Immature natural killer cell (primary cell): ENCODE results near the gene DDX47. TPM values are rescaled to one million over a fixed set of nuclear protein-coding genes. Genes with fewer than 3 reads are reported as not detected.
A peak's percentile ranks its signal among the peaks of the same experiment; 100 is the strongest.
"Not testable (repeated sequence)": the region's sequence is repeated elsewhere in the genome, so short reads cannot be mapped to it uniquely, and the experiment has no call there.

Experiments used
- DNase-seq, 3 donors: peaks; one replicate each; pipeline ENCODE4 v3.0.0; 2022; ENCODE audit warnings: mixed read lengths in 1 of 3
- H3K27ac Mint-ChIP-seq, 6 donors: one replicate each; pipeline ENCODE4 v1.8.0; 2020; ENCODE audit warnings: mixed read lengths in 6 of 6, mild to moderate bottlenecking in 5 of 6, inconsistent platforms in 4 of 6, moderate library complexity in 3 of 6
- H3K27me3 Mint-ChIP-seq, 3 donors: one replicate each; pipeline ENCODE4 v1.8.0; 2020 to 2021; ENCODE audit warnings: low read depth in 3 of 3, mild to moderate bottlenecking in 3 of 3, mixed read lengths in 3 of 3, moderate library complexity in 3 of 3, inconsistent platforms in 1 of 3
- H3K36me3 Mint-ChIP-seq, 3 donors: one replicate each; pipeline ENCODE4 v1.8.0; 2020; ENCODE audit warnings: mixed read lengths in 3 of 3, inconsistent platforms in 2 of 3, mild to moderate bottlenecking in 2 of 3
- H3K4me1 Mint-ChIP-seq, 2 donors: one replicate each; pipeline ENCODE4 v1.8.0; 2020; ENCODE audit warnings: inconsistent platforms in 2 of 2, mild to moderate bottlenecking in 2 of 2, mixed read lengths in 2 of 2, moderate library complexity in 1 of 2
- H3K4me3 Mint-ChIP-seq, 5 donors: one replicate each; pipeline ENCODE4 v1.8.0; 2020; ENCODE audit warnings: mild to moderate bottlenecking in 5 of 5, mixed read lengths in 5 of 5, inconsistent platforms in 3 of 5, moderate library complexity in 3 of 5
- H3K9me3 Mint-ChIP-seq, 6 donors: one replicate each; pipeline ENCODE4 v1.8.0; 2020; ENCODE audit warnings: mild to moderate bottlenecking in 6 of 6, mixed read lengths in 6 of 6, inconsistent platforms in 4 of 6, moderate library complexity in 3 of 6
- polyA plus RNA-seq, 3 donors: library from polyadenylated mRNA; unstranded; fragments of 300-500 nt; fragmentation: Illumina TruSeq; gene quantifications; one replicate each; pipeline ENCODE4 v1.2.3, GENCODE V29; 2021

DDX47 gene
- polyA plus RNA-seq, 3 donors from 2014 or later, result 39.3 to 62.7 (median 51.1) TPM

DNA sequence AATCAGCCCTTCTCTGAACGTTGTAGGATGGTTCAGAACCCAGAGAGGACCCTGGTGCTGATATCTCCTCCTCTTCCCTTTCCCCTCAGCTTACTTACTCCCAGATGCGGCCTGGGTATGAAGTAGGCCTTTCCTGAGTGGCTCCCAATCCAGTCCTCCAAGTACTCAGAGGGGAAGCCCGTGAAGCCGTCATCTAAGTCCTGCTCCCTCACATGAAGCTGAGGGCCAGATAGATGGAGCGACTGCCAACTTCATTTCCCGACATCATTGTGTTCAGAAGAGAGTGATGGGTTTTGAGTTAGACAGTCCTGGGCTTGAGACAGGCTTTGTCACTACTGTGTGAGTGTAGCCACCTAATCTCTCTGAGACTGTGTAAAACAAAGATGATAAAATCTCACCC lies 25.0 kb upstream of the DDX47 start:
- Mint-ChIP-seq H3K27me3 (peaks cover 0 to 3% (median 0%) of the 10 kb centered on the region in 3 donors), H3K4me1 (peaks cover 21 to 27% of the 10 kb centered on the region in 2 donors), H3K36me3 (no peaks in the 10 kb centered on the region), H3K9me3 (no peaks in the 10 kb centered on the region), H3K27ac (peak overlapping the region in 2 of 6 donors; percentile 75 to 85), H3K4me3 (peak overlapping the region; percentile 70 to 90 (median 86))
- DNase-seq, result no peak

DNA sequence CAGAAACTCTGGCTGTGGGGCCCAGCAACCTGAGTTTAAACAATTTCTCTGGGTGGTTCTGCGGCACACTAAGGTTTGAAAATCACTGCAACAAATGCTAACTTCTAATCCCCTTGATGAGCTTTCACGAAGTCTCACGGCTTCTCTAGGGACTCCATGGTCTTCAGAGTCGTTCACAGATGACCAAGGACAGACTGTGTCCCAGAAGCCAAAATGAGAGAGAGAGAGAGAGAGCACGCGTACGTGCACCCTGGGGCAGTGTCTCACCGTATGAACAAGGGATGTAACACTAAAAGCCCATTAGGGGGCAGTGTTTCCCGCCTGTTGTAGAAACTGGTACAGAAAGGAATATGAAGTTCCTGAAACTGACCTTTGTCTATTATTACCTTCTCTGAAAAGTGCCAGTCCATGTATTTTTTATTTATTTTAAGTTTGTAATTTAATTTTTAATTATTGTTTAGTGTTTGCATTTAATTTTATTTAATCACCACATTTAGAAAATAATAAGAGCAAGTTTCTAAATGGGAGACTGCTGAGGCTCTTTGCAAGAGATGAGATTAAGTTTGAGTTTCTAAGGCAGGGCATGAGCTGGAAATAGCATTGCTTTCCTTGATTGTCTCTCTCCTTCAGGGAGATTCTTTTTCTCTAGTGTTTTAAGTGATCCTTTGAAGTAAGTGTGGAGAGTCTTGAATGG lies 24.3 kb upstream of the DDX47 start:
- H3K27me3 Mint-ChIP-seq, result peaks cover 0 to 3% (median 0%) of the 10 kb centered on the region in 3 donors
- H3K4me1 Mint-ChIP-seq, result peaks cover 21 to 27% of the 10 kb centered on the region in 2 donors
- peak overlapping the region; percentile 74 to 90 (median 85) for H3K4me3 Mint-ChIP-seq
- DNase-seq, result peak; percentile 58 to 69 (median 62)
- H3K9me3 Mint-ChIP-seq, result no peaks in the 10 kb centered on the region
- H3K27ac Mint-ChIP-seq, result peak overlapping the region; percentile 49 to 95 (median 74)
- H3K36me3 Mint-ChIP-seq, result no peaks in the 10 kb centered on the region

DNA sequence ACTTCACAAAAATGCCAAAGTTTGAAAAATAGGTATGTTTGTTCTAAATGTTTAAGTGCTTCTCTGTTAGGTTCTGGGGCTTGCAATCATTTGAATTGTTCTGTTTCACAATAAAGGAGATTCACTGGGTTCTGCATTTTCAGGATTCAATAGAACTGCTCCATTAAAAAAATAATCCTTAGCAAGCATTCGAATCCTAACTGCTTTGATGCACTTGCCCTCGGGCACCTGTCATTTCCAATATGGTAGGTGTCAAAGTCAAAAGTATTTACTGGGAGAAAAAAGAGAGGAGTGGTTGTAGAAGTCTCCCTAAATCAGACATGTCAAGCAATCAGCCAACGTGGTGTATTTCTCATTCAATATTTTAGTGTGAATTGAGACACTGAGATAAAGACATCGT lies 22.2 kb upstream of the DDX47 start:
- Mint-ChIP-seq H3K27ac (no peak overlapping the region), H3K4me3 (no peak overlapping the region), H3K36me3 (peaks cover 0 to 5% (median 0%) of the 10 kb centered on the region in 3 donors), H3K9me3 (no peaks in the 10 kb centered on the region), H3K4me1 (peaks cover 19 to 24% of the 10 kb centered on the region in 2 donors), H3K27me3 (peaks cover 0 to 3% (median 2%) of the 10 kb centered on the region in 3 donors)
- DNase-seq, result no peak

DNA sequence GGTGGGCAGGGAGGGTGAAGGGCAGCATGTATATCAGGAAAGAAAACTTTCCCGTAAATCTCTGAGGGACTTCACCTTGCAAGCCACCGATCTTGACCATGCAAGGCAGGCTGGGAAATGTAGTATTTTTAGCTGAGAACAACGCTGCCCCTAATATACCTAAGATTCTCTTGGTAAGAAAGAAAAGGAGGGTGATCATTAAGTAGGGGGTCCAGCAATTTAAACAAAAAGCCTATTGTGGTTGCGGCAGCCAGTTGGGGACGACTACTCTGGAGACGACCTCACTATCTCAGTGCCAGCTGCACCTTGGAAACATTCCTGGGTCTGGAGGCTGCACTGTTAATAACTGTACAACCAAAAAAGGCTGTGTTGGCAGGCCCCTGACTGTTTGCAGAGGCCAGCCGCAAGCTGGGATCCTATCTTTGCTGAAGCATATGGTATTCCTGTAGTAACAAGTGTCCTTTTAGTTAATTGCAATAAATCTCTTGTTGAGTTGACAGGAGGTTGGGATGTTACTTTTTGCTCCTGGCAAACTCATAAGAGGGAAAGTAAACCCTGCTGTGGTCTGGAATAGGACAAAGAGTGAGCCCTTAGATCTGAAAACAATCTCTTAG lies 21.3 kb upstream of the DDX47 start:
- no peak overlapping the region for H3K4me3 Mint-ChIP-seq
- no peak overlapping the region for H3K27ac Mint-ChIP-seq
- H3K27me3 Mint-ChIP-seq, result peaks cover 0 to 3% (median 2%) of the 10 kb centered on the region in 3 donors
- no peak for DNase-seq
- peaks cover 0 to 5% (median 0%) of the 10 kb centered on the region in 3 donors for H3K36me3 Mint-ChIP-seq
- peaks cover 15 to 18% of the 10 kb centered on the region in 2 donors for H3K4me1 Mint-ChIP-seq
- no peaks in the 10 kb centered on the region for H3K9me3 Mint-ChIP-seq

DNA sequence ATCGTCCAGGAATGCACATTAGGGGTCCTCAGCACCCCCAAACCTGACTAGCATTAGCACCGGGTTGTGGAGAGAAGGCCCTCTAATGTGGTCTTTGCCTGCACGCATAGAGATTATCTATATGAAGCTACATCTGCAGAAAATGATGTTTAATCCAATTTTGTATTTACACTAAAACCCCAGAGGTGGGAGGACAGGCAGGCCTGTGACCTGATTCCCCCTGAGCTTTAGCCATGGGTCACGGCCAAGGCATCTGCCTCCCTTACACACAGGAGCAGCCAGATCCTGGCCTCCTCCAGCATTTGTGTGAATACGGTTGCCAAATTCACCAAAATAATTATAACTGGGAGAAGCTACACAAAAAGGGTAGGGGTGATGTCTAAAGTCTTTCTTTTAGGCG lies 20.7 kb upstream of the DDX47 start:
- no peak overlapping the region for H3K4me3 Mint-ChIP-seq
- DNase-seq, result no peak
- H3K27ac Mint-ChIP-seq, result no peak overlapping the region
- H3K4me1 Mint-ChIP-seq, result peaks cover 12 to 15% of the 10 kb centered on the region in 2 donors
- no peaks in the 10 kb centered on the region for H3K9me3 Mint-ChIP-seq
- H3K27me3 Mint-ChIP-seq, result peaks cover 0 to 3% (median 2%) of the 10 kb centered on the region in 3 donors
- peaks cover 0 to 5% (median 0%) of the 10 kb centered on the region in 3 donors for H3K36me3 Mint-ChIP-seq

DNA sequence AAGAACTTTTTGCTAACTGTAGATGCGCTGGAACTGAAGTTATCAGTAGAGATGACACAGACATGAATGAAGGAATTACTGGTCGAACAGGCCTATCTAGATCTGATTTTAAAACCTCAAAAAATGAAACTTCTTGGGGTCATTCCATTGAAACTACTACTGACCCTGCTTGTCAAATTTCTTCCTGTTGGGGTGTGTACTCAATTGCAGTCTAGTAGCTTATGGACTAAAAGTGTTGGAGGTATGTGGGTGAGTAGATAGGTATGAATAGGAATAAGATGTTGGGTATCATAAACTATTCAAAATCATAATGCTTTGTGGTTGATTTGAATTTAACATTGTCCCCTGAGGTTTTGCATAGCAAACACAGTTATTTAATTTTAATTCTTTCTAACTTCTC lies 18.5 kb upstream of the DDX47 start:
- Mint-ChIP-seq H3K9me3 (no peaks in the 10 kb centered on the region), H3K4me3 (no peak overlapping the region), H3K36me3 (peaks cover 0 to 5% (median 3%) of the 10 kb centered on the region in 3 donors), H3K27ac (no peak overlapping the region), H3K27me3 (peaks cover 0 to 2% (median 0%) of the 10 kb centered on the region in 3 donors), H3K4me1 (no peaks in the 10 kb centered on the region)
- no peak for DNase-seq

DNA sequence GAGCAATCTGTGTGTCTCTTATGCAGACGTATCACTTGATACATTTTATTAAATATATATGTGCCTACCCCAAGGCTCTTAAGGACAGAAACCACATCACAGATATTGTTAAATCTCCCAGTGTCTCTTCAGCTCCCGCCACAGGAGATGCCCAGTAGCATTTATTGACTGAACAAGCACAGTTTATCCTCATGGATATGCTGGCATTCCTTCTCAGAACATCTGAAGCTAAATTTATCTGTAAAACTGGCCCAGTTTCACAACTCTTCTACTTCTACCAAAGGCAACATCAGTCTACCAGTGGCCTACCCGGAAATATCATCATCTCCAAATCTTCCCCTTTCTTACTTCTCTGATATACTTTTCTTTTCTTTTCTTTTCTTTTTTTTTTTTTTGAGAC lies 17.0 kb upstream of the DDX47 start:
- Mint-ChIP-seq H3K27me3 (peaks cover 0 to 2% (median 0%) of the 10 kb centered on the region in 3 donors), H3K36me3 (peaks cover 0 to 5% (median 3%) of the 10 kb centered on the region in 3 donors), H3K4me1 (no peaks in the 10 kb centered on the region), H3K4me3 (no peak overlapping the region), H3K27ac (no peak overlapping the region), H3K9me3 (no peaks in the 10 kb centered on the region)
- no peak for DNase-seq

DNA sequence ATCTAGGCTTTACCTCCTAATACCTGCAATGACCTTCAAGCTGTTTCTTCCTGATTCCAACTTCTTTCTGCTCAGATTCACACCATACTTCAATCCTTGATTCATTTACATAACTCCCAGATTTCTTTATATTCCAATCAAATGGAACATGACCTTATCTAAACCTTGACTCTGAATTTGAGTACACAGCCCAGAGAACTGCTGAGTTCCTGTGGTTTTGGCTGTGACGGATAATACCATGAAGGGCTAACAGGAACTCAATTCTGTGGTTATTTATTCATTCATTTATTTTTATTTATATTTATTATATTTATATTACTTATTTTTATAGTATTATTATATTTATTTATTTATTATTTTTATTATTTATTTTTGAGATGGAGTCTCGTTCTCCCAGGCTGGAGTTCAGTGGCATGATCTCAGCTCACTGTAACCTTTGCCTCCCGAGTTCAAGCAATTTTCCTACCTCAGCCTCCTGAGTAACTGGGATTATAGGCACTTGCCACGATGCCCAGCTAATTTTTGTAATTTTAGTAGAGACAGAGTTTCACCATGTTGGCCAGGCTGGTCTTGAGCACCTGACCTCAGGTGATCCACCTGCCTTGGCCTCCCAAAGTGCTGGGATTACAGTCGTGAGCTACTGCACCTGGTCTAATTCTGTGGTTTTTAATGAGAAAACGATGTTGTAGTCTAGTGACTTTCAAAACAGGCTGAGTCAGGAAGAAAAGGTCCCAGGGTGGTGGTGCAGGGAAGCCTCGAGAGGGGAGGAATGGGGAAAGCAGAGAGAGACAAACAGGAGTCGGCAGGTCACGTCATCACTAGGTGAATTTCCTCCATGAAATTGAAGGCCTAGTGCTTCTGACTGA lies 16.0 kb upstream of the DDX47 start:
- peaks cover 0 to 2% (median 0%) of the 10 kb centered on the region in 3 donors for H3K27me3 Mint-ChIP-seq
- peaks cover 0 to 5% (median 3%) of the 10 kb centered on the region in 3 donors for H3K36me3 Mint-ChIP-seq
- no peaks in the 10 kb centered on the region for H3K9me3 Mint-ChIP-seq
- no peak overlapping the region for H3K4me3 Mint-ChIP-seq
- H3K27ac Mint-ChIP-seq, result peak overlapping the region in 1 of 6 donors; percentile 2
- no peak for DNase-seq
- no peaks in the 10 kb centered on the region for H3K4me1 Mint-ChIP-seq

DNA sequence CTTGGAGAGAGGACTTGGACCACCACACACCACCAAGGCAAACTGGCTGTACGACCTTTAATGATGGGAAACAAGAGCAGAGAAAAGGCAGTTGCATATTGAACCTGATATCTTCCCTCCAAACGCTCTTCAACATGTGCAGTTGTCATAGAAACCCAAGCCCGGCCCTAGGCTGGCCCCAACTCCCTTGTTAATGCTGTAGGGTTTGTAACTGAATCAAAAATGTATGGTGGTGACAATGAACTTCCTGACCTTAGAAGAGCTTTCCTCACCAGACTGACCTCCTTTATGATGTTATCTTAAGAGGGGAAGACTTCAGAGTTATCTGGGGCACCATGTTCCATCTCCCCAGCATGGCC lies 15.4 kb upstream of the DDX47 start:
- Mint-ChIP-seq H3K4me3 (no peak overlapping the region), H3K4me1 (no peaks in the 10 kb centered on the region), H3K27ac (peak overlapping the region in 1 of 6 donors; percentile 21), H3K27me3 (peaks cover 0 to 2% (median 0%) of the 10 kb centered on the region in 3 donors), H3K36me3 (peaks cover 0 to 5% (median 3%) of the 10 kb centered on the region in 3 donors), H3K9me3 (no peaks in the 10 kb centered on the region)
- DNase-seq, result no peak

DNA sequence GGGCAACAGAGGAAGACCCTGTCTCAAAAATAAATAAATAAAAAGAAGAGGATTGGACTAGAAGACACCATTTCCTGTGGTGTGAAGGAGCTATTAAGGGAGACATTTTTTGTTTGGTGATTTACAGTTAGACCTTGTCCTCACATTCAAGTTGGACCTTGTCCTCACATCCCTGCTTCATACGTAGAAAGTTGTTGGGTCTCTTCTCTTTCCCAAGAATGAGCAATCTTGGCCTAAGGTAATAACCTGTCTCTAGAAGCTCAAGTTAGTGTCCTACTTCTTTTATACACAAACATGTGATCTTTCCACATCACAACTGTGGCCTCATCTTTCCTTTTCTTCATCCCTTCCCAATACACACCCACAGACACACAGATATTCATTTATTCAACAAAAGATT lies 14.7 kb upstream of the DDX47 start:
- Mint-ChIP-seq H3K36me3 (peaks cover 0 to 5% (median 3%) of the 10 kb centered on the region in 3 donors), H3K4me3 (no peak overlapping the region), H3K27me3 (peaks cover 0 to 2% (median 0%) of the 10 kb centered on the region in 3 donors), H3K4me1 (no peaks in the 10 kb centered on the region), H3K9me3 (no peaks in the 10 kb centered on the region), H3K27ac (no peak overlapping the region)
- no peak for DNase-seq

DNA sequence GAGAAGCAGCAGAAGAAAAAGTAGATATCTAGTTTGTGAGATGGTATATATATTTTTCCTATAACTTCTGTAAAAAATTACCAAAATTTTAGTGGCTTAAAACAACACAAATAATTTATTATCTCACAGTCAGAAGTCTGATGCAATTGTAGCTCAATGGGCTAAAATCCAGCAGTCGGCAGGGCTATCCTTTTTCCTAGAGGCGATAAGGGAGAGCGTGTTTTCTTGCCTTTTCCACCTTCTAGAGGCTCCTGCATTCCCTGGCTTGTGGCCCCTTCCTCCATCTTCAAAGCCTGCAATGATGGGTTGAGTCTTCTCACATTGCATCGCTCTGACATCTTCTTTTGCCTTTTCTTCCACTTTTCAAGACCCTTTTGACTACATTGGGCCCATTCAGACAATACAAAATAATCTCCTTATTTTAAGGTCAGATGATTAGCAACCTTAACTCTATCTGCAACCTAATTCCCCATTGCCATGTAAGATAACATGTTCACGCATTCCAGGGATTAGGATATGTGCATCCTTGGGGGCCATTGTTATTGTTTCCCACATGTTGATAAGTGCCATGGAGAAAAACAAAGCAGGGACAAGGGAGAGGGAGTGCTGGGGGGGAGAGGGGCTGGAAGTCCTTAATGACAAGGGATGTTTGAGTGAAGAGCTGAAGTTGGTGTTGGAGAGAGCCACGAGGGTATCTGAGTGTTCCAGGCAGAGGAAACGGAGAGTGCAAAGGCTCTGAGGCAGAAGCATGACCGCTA lies 13.8 kb upstream of the DDX47 start:
- H3K4me3 Mint-ChIP-seq, result no peak overlapping the region
- no peak for DNase-seq
- H3K27me3 Mint-ChIP-seq, result peaks cover 0 to 2% (median 0%) of the 10 kb centered on the region in 3 donors
- no peak overlapping the region for H3K27ac Mint-ChIP-seq
- no peaks in the 10 kb centered on the region for H3K4me1 Mint-ChIP-seq
- H3K36me3 Mint-ChIP-seq, result peaks cover 0 to 5% (median 3%) of the 10 kb centered on the region in 3 donors
- no peaks in the 10 kb centered on the region for H3K9me3 Mint-ChIP-seq

DNA sequence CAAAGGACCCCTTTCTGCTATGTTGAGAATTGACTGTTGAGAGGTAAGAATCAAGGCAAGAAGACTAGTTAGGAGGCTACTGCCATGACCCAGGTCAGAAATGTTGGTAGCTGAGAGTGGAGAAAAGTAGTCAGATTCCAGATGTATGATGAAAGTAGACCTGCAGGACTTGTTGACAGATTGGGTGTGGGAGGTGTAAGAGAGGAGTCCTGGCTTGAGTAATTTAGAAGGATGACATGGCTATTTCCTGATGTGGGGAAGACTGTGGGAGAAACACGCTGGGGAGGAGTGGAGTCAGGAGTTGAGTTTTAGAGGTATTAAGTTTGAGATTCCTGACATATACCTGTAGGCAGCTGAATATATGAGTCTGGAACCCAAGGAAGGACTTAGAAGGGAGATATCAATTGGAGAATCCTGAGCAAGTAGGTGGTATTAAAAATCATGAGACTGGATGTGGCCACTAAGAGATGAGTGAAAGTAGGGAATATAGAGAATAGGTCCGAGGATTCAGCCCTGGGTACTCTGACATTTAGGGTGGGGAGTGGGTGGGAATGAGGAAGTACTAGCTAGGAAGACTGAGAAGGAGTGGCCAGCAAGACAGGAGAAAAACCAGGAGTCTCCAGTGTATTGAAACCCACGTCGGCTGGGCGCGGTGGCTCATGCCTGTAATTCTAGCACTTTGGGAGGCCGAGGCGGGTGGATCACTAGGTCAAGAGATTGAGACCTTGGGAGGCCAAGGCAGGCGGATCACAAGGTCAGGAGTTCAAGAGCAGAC lies 12.6 kb upstream of the DDX47 start:
- Mint-ChIP-seq H3K27ac (no peak overlapping the region), H3K36me3 (peaks cover 0 to 4% (median 3%) of the 10 kb centered on the region in 3 donors), H3K4me1 (no peaks in the 10 kb centered on the region), H3K4me3 (no peak overlapping the region), H3K9me3 (no peaks in the 10 kb centered on the region), H3K27me3 (peaks cover 0 to 2% (median 0%) of the 10 kb centered on the region in 3 donors)
- DNase-seq, result no peak

DNA sequence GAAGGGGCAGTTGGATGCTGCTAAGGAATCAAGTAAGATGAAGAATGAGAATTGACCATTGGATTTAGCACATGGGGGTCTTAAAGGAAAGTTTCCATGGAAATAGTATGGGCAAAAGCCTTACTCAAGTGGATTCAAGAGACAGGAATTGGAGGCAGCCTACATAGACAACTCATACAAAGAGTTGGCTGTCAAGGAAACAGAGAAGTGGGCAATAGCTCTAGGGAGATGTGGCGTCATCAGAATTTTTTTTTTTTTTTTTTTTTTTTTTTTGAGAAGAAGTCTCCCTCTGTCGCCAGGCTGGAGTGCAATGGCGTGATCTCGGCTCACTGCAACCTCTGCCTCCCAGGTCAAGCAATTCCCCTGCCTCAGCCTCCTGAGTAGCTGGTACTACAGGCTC lies 11.5 kb upstream of the DDX47 start:
- not testable (repeated sequence) for H3K4me3 Mint-ChIP-seq, H3K4me1 Mint-ChIP-seq, H3K36me3 Mint-ChIP-seq, H3K27me3 Mint-ChIP-seq, H3K9me3 Mint-ChIP-seq, H3K27ac Mint-ChIP-seq, DNase-seq
